Body of pancreas (tissue), 4 donors: ENCODE measurements around the gene MOK.

Experiments used
- POLR2A ChIP-seq, 3 donors: fragments of 450-650 bp; IDR thresholded peaks; one replicate each; pipeline ENCODE4 v1.6.1; 2016; ENCODE audit warnings: antibody characterized with exemption in 3 of 3, mild to moderate bottlenecking in 2 of 3
- TF ChIP-seq, protein P1 (sequence below), 7 experiments: fragments of 450-650 bp in 4 of 7; fragments of 200-600 bp in 3 of 7; sonication (generic) in 3 of 7; IDR thresholded peaks; one replicate each; pipeline ENCODE4 v1.5.1; 2016 to 2019; ENCODE audit warnings: antibody characterized with exemption in 7 of 7

DNA sequence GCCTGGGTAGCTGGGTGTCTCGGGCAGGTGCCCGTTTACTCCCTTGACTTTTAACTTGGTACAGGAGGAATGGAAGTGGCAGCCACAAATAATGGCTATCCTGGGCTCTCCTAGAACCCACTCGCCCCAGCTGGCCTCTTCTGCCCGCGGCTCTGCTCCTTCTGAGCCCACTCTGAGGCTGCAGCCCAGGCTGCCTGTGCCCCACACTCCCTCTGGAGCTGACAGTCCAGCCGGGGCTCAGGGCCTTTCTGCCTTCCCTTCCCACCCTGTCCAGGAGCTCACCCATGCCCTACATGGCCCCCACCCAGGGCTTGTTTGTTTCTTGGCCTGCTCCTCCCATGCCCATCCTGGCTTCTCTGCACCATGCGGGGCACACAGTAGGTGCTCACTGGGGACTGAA, 30.2 kb upstream of the MOK start:
- TF ChIP-seq, protein P1, sequence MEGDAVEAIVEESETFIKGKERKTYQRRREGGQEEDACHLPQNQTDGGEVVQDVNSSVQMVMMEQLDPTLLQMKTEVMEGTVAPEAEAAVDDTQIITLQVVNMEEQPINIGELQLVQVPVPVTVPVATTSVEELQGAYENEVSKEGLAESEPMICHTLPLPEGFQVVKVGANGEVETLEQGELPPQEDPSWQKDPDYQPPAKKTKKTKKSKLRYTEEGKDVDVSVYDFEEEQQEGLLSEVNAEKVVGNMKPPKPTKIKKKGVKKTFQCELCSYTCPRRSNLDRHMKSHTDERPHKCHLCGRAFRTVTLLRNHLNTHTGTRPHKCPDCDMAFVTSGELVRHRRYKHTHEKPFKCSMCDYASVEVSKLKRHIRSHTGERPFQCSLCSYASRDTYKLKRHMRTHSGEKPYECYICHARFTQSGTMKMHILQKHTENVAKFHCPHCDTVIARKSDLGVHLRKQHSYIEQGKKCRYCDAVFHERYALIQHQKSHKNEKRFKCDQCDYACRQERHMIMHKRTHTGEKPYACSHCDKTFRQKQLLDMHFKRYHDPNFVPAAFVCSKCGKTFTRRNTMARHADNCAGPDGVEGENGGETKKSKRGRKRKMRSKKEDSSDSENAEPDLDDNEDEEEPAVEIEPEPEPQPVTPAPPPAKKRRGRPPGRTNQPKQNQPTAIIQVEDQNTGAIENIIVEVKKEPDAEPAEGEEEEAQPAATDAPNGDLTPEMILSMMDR (IDR thresholded peaks at IDR 0.05): no peak
- TF ChIP-seq POLR2A (IDR thresholded peaks at IDR 0.05): no peak
